HUDEP-2 (cell line): ENCODE results near the gene CACNA2D1.

Experiments used
- DNase-seq, 76 experiments: peaks; one replicate each; lab custom pipeline; 2025; ENCODE audit not compliant: unreplicated experiment in 76 of 76; lab: John Stamatoyannopoulos, UW

Gene CACNA2D1

GRCh38 chr7:82289152-82289535 is 154.4 kb downstream of the CACNA2D1 start:
- no peak for DNase-seq

- no peak for DNase-seq
Observed at GRCh38 chr7:82286798-82287140, 156.8 kb downstream of the CACNA2D1 start.

DNA sequence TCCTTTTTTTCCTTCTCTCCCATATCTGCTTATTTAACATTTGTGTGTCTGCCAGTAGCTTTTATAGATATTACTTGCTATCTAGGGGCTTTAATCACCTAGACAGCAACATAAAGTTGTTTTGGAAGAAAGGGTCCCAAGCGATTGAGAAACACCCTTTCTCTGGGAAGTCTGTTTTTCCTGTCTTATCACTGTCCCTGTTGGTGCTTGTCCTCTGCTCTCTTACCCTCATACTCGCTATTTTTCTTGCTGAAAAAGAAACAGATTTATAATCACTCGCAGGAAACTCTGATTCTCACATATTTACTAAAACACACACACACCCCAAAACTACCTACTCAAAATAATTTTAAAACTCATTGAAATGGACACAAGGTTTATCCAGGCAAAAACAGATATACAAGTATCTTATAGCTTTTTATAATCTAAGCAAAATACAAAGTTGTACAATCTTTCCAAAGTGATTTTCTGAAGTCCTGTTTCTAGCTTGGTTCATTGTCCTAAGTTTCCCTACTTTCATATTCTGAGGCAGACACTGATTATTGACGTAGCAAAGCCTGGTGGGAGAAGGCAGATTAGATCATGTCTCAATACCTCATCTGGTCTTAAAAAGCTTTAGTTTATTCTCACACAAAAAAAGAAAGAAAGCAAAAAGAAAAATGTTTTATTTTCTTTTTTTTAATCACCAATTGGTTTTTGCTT is 157.3 kb downstream of the CACNA2D1 start:
- DNase-seq = no peak

DNA sequence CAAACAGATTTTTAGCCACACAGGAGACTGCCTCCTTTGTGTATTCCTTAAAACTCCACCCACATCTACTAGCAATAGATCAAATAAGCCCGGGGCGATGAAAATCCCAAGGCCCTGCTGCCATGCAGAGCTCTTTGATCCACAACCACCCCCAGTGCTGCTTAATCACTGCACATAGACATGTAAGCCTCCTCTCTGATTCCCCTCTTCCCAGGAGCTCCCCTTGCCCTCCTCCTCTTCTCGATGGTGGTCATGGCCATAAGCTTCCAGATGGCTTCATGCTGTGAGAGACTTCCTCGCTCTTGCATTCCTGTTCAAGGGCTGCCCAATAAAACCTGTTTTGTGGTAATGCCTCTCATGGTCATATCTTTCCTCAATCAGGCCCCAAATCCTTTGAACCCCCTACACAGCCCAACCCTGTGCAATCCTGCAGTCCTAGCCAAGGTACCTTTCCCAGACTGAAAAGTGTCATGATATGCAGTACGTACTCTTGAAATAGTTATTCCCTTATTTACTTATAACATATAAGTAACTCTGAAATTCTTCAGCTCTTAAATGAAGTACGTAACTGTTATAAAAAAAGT is 158.5 kb downstream of the CACNA2D1 start:
- no peak for DNase-seq

DNA sequence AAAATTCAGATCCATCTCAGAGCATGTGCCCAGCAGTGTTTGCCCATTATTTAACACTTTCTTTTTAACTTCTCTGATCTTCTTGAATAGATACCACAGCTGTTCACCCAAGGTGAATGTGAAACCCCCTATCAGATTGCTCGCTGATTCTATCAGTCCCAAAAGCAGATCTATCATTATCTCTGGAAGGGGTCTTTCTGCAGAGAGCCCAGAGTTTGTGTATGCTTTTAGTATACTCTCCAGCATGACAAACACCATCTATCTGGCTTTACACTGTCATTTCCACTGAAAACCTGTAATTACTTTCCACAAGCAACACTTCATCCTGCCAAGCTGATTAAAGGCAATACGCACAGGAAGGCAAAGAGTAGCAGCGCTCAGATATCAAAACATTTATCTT is 168.2 kb downstream of the CACNA2D1 start:
- no peak for DNase-seq

DNA sequence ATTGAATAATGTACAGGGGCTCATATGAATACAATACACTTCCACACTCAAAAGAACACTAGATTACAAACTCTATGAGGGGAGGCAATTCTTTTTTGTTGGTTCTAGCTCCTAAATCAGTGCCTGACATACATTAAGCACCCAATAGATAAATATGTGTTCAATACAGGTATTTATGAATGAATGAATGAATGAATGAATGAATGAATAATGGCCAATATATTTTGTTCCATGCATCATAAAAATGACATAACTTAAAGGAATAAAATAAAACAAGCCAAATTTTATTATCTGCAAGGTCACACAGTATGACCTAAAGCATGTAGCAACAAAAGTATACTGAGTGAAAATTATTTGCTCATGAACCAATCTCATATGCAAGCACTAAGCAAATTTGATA is 168.9 kb downstream of the CACNA2D1 start:
- no peak for DNase-seq

DNA sequence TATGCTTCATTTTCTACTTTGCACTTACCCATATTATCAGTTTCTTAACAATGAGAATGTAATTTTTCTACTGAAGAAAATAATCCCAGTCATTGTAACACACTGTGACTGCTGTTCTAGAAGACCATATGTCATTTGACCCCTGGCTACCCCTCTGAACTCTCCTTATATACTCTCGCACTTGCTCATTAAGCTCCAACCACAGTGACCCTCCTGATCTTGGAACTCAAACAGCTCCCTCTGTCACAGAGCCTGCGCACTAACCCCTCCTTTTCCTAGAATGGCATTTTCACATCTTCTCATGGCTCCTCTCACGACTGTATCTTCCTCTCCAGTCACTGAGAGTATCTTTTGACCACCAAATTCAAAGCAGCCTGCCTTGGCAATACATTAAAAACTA is 169.7 kb downstream of the CACNA2D1 start:
- no peak for DNase-seq

DNA sequence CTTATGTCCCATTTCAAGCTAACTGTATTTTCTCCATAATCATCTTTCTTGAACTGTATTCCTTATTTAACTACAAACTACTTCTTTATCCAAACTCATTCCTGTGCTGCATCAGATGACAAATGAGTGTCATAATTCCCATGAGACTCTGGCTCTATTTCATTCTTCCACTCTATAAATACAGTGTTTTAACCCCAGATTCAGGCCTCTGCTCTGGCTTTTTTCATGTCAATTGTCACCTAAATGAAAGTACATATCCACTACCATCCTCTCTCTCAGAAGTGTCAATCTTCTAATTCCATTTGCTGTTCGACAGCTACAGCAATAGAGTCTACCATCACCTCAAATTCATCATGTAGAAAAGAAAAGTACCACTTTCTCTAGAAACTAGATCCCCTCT is 172.7 kb downstream of the CACNA2D1 start:
- DNase-seq = no peak

- no peak for DNase-seq
Observed at GRCh38 chr7:82268632-82269031, 174.9 kb downstream of the CACNA2D1 start.

- DNase-seq = no peak
Observed at GRCh38 chr7:82266081-82266480, 177.5 kb downstream of the CACNA2D1 start.

GRCh38 chr7:82264783-82265305 is 178.7 kb downstream of the CACNA2D1 start:
- DNase-seq = no peak

DNA sequence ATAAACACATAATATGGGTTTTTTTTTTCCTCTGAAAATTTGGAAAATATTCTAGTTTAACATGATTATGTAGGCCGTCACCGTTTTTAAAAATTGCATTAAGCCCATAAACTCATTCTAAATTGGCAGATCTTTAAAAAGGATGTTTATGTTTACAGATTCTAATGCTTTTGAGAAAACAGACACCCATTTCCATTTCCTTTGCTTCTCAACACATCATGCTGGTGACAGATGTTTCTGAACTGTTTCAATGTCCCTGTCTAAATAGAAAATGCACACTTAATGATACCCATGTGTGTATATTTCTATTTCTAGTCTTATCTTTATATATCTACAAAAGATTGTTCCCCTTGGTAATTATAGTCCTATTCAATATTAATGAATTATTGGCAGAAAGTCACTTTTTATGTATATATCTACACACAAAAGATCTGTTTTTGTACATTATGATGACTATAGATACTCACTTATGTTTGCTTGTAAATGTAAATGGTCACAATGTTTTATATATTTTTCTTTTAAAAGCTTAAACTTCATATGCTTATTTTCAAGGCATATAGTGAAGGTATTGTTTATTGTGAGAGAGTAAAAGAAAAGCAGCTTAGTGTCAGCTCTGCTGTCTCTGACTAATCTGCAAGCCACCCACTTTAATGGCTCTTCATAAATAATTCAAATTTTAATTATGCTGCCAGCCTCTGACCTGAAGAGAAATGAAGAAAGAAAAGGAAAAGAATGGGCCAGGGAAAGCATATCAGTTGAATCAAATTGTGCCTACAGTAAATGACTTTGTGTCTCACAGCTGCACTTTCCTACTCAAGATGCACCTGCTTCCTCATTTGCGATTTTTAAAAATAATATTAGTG is 179.4 kb downstream of the CACNA2D1 start:
- no peak for DNase-seq

DNA sequence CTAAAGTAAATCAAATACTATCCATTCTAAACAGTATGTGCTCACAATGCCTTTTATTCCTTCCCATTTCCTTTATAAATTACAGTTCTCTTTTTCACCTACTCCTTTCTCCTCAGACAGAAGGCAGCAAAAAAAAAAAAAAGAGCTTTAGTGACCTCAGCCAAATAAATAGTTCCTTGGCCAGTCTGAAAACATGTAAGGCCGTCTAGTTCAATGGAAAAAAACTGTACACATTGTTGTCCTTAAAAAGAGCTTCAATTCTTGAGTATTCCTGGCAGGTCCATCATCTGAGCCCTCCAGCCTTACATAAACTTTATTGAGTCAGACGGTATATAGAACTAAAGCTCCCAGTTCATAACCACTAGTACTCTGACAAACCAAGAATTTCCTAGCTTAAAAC is 185.4 kb downstream of the CACNA2D1 start:
- no peak for DNase-seq

DNA sequence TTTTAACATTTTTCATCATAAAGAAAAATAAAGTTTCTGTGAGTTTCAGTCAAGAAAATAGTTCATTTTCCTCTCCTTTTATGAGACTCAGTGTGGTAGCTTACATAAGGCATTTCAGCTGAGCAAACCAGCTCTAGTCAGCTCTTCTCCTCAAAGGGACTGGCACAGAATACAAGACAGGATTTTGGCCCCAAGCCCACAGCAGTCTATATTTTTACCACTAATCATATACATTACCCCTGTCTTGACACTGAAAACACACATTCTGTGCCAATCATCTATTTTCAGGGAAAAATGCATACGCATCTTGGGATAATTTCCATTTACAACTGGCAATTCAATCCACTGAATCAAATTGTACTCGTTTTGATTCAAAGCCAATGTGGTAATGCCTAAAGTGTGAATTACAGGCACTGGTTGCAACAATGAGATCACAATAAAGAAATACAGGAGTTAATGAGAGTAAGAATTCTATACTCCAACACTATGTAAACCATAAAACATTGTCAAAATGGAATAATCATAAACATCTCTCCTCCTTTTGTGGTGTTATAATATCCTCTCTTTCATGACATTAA is 186.4 kb downstream of the CACNA2D1 start:
- DNase-seq = no peak

DNA sequence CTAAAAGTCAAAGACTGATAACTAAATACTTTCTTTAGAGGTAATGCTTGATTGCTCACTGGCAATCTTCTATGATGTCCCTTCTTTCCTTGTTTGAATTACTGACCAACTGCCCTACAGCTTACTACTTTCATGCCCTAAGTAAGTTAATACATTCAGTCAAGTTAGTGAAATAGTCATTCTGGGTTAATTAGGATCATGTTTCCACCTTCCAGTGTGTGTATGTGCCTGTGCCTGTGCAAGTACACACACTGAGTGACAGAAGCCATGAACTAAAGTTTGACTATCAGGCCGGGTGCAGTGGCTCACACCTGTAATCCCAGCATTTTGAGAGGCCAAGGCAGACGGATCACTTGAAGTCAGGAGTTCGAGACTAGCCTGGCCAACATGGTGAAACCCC is 187.9 kb downstream of the CACNA2D1 start:
- no peak for DNase-seq

DNA sequence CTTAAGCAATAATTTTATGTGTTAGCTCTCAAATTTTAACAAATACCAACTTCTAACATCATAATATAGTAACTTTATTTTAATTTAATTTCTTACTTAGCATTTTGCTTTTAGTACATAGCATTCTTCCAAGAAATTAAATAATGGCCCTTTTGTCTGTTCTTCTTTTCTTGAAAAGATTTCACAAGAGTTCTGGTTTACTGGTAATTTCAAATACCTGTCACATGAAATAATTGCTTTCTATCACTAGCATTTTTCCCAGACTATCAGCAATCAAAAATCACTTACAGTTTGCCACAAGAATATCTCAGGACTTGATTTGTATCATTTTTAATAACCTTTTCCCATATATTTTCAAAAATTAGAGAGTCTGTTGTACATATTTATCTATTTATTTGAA is 193.0 kb downstream of the CACNA2D1 start:
- DNase-seq = no peak

GRCh38 chr7:82249979-82250378 is 193.6 kb downstream of the CACNA2D1 start:
- no peak for DNase-seq

- peak in 4 of 76 experiments; percentile 3 to 12 (median 6) for DNase-seq
Observed at GRCh38 chr7:82247814-82248433, 195.7 kb downstream of the CACNA2D1 start.

DNA sequence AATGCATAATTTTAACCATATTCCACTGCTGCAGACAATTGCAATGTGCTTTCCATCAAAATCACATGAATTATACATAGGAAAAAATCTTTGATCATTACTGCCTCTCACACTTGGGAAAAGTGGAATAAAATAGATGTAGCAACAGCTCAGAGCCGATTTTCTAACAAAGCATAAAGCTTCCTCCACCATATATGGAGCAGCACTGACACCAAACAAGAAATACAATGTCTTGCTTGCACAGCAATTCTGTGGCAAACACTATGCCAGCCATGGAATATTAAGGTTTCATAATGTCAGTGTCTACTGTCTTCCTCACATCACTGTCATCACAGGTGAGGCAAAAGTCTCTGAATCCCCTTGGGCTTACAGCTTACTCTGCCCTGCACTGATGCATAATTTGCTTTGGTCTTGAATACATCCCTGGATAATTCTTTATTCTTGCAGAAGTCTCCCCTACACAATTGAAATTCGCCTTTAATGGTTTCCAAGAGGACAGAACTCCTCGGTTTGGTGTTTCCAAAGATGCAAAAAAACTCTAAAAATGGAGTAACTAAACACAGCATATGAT is 198.5 kb downstream of the CACNA2D1 start:
- no peak for DNase-seq

GRCh38 chr7:82241356-82241755 is 202.2 kb downstream of the CACNA2D1 start:
- no peak for DNase-seq

- no peak for DNase-seq
Observed at GRCh38 chr7:82235713-82236112, 207.9 kb downstream of the CACNA2D1 start.
